ENCODE measurements around the gene ANKH. TPM values are rescaled to one million over a fixed set of nuclear protein-coding genes. Genes with fewer than 3 reads are reported as not detected.

Gene ANKH
- total RNA-seq, 2 experiments from 2014 or later: 83.7 to 87.0 TPM

DNA sequence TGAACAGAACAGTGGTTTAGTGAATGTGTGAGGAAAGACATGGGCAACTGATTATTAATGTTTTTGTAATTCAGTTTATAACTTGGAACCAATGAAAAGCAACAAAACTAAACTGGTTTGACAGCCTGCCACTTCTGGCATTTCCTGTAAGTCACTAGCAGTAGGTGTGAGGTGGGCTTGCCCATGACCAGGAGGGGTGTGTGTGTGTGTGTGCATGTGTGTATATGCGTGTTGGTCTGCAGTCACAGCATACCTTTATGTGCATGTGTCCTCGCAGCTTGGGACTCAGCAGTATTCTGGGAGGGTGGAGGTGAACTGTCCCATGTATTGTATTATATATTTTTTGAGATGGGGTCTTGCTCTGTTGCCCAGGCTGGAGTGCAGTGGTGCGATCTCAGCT, 174.7 kb downstream of the ANKH start:
- POLR2A ChIA-PET: interaction anchor here (1.4 kb wide), 1 partner anchor 11 kb away, joined by 9 read pairs; no protein-coding TSS in a partner anchor
- Mint-ChIP-seq H3K27me3 (no peaks in the 10 kb centered on the region), H3K36me3 (ENCODE audit: low read depth) (peaks cover 80% of the 10 kb centered on the region), H3K27ac (peak overlapping the region; percentile 28), H3K4me1 (peaks cover 44% of the 10 kb centered on the region), H3K9me3 (no peaks in the 10 kb centered on the region), H3K4me3 (no peak overlapping the region)
- no peak for DNase-seq
- CTCF ChIA-PET: no interaction called here

DNA sequence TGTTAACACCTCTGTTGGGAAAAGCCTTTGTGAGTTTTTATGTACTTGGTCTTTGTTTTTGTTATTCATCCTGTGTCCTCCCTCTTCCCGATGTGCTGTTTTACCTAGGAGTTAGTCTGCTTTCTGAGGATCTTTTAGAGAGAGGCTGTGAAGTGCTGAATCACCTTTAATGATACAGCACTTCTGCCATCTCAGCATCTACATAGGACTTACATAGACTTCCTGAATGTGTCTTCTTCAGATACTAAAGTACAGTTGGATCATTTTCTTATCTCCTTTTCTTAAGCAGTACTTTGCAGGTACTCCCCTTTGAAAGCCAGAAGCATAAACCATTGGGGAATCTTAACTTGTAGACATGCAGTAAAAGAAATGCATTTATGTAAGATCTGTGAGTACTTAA, 175.5 kb downstream of the ANKH start:
- ChIA-PET CTCF (interaction anchor here (1.0 kb wide), 1 partner anchor 31 kb away, joined by 5 read pairs; no protein-coding TSS in a partner anchor), POLR2A (interaction anchor here (1.0 kb wide), 1 partner anchor 95 kb away, joined by 3 read pairs; no protein-coding TSS in a partner anchor)
- H3K27me3 Mint-ChIP-seq: no peaks in the 10 kb centered on the region

GRCh38 chr5:14695152-14695551, 176.4 kb downstream of the ANKH start:
- ChIA-PET CTCF (interaction anchor here (0.6 to 1.0 kb wide), 2 partner anchors 30 to 32 kb away, joined by 3 to 5 read pairs; no protein-coding TSS in a partner anchor), POLR2A (interaction anchor here (1.0 kb wide), 1 partner anchor 96 kb away, joined by 3 read pairs; no protein-coding TSS in a partner anchor)
- peaks cover 1% of the 10 kb centered on the region for H3K9me3 Mint-ChIP-seq
- no peak overlapping the region for H3K27ac Mint-ChIP-seq
- H3K4me1 Mint-ChIP-seq: peaks cover 30% of the 10 kb centered on the region
- H3K27me3 Mint-ChIP-seq: no peaks in the 10 kb centered on the region
- no peak overlapping the region for H3K4me3 Mint-ChIP-seq
- peaks cover 84% of the 10 kb centered on the region for H3K36me3 Mint-ChIP-seq (ENCODE audit: low read depth)
- DNase-seq: no peak

More for the DNA sequence above, 175.5 kb downstream of the ANKH start:
- Mint-ChIP-seq H3K36me3 (ENCODE audit: low read depth) (peaks cover 80% of the 10 kb centered on the region), H3K9me3 (no peaks in the 10 kb centered on the region), H3K4me3 (no peak overlapping the region), H3K27ac (peak overlapping the region; percentile 20), H3K4me1 (peaks cover 36% of the 10 kb centered on the region)
- DNase-seq: no peak

- Mint-ChIP-seq H3K4me3 (no peak overlapping the region), H3K36me3 (ENCODE audit: low read depth) (peaks cover 83% of the 10 kb centered on the region), H3K4me1 (peaks cover 12% of the 10 kb centered on the region), H3K9me3 (peaks cover 1% of the 10 kb centered on the region), H3K27ac (no peak overlapping the region), H3K27me3 (no peaks in the 10 kb centered on the region)
- DNase-seq: no peak
- ChIA-PET CTCF (no interaction called here), POLR2A (no interaction called here)
These were observed 178.5 kb downstream of the ANKH start for GRCh38 chr5:14693070-14693469.

GRCh38 chr5:14687023-14687665, 184.4 kb downstream of the ANKH start:
- no peak for DNase-seq
- H3K36me3 Mint-ChIP-seq (ENCODE audit: low read depth): peaks cover 75% of the 10 kb centered on the region
- ChIA-PET POLR2A (interaction anchor here (1.9 kb wide), 1 partner anchor 15 kb away, joined by 8 read pairs; no protein-coding TSS in a partner anchor), CTCF (interaction anchor here (1.6 to 5.1 kb wide), 5 partner anchors 13 to 316 kb away, joined by 5 to 25 read pairs (median 19); no protein-coding TSS in a partner anchor)
- no peaks in the 10 kb centered on the region for H3K27me3 Mint-ChIP-seq
- H3K9me3 Mint-ChIP-seq: peaks cover 1% of the 10 kb centered on the region
- H3K27ac Mint-ChIP-seq: no peak overlapping the region
- no peak overlapping the region for H3K4me3 Mint-ChIP-seq
- peaks cover 15% of the 10 kb centered on the region for H3K4me1 Mint-ChIP-seq

- ChIA-PET CTCF (interaction anchor here (0.5 to 5.1 kb wide), 10 partner anchors 12 to 317 kb away, joined by 3 to 25 read pairs (median 6); partner anchors contain the start of gene ANKH), POLR2A (interaction anchor here (1.0 to 1.9 kb wide), 5 partner anchors 10 to 316 kb away, joined by 3 to 8 read pairs (median 4); partner anchors contain the start of gene OTULIN)
- Mint-ChIP-seq H3K9me3 (peaks cover 1% of the 10 kb centered on the region), H3K27me3 (no peaks in the 10 kb centered on the region), H3K27ac (no peak overlapping the region), H3K36me3 (ENCODE audit: low read depth) (peaks cover 75% of the 10 kb centered on the region), H3K4me3 (no peak overlapping the region), H3K4me1 (peaks cover 15% of the 10 kb centered on the region)
- DNase-seq: no peak
These were observed 185.1 kb downstream of the ANKH start for GRCh38 chr5:14686517-14686916.

- no peak overlapping the region for H3K4me3 Mint-ChIP-seq
- H3K27ac Mint-ChIP-seq: peak overlapping the region; percentile 21
- peaks cover 15% of the 10 kb centered on the region for H3K4me1 Mint-ChIP-seq
- peaks cover 1% of the 10 kb centered on the region for H3K9me3 Mint-ChIP-seq
- ChIA-PET POLR2A (interaction anchor here (0.7 to 2.7 kb wide), 8 partner anchors 9 to 317 kb away, joined by 3 to 18 read pairs (median 4); partner anchors contain the start of gene OTULIN), CTCF (interaction anchor here (0.6 to 5.1 kb wide), 26 partner anchors 8 to 330 kb away, joined by 3 to 25 read pairs (median 4); no protein-coding TSS in a partner anchor)
- H3K27me3 Mint-ChIP-seq: no peaks in the 10 kb centered on the region
- H3K36me3 Mint-ChIP-seq (ENCODE audit: low read depth): peaks cover 74% of the 10 kb centered on the region
- peak; percentile 42 for DNase-seq
These were observed 185.8 kb downstream of the ANKH start for GRCh38 chr5:14685757-14686156.

- H3K27ac Mint-ChIP-seq: no peak overlapping the region
- H3K4me3 Mint-ChIP-seq: no peak overlapping the region
- POLR2A ChIA-PET: interaction anchor here (1.2 to 2.7 kb wide), 4 partner anchors 10 to 23 kb away, joined by 5 to 18 read pairs (median 6); partner anchors contain the start of gene OTULIN
- peaks cover 17% of the 10 kb centered on the region for H3K4me1 Mint-ChIP-seq
- peaks cover 70% of the 10 kb centered on the region for H3K36me3 Mint-ChIP-seq (ENCODE audit: low read depth)
- H3K9me3 Mint-ChIP-seq: no peaks in the 10 kb centered on the region
- no peak for DNase-seq
- H3K27me3 Mint-ChIP-seq: no peaks in the 10 kb centered on the region
- CTCF ChIA-PET: interaction anchor here (1.1 to 5.1 kb wide), 13 partner anchors 9 to 320 kb away, joined by 3 to 25 read pairs (median 7); no protein-coding TSS in a partner anchor
These were observed 186.8 kb downstream of the ANKH start for GRCh38 chr5:14684757-14685156.

- peaks cover 66% of the 10 kb centered on the region for H3K36me3 Mint-ChIP-seq (ENCODE audit: low read depth)
- ChIA-PET POLR2A (interaction anchor here (1.2 to 2.7 kb wide), 4 partner anchors 9 to 24 kb away, joined by 5 to 18 read pairs (median 6); partner anchors contain the start of gene OTULIN), CTCF (interaction anchor here (1.0 to 5.1 kb wide), 10 partner anchors 9 to 326 kb away, joined by 3 to 25 read pairs (median 7); no protein-coding TSS in a partner anchor)
- peaks cover 20% of the 10 kb centered on the region for H3K4me1 Mint-ChIP-seq
- H3K27ac Mint-ChIP-seq: no peak overlapping the region
- DNase-seq: no peak
- H3K27me3 Mint-ChIP-seq: no peaks in the 10 kb centered on the region
- H3K9me3 Mint-ChIP-seq: no peaks in the 10 kb centered on the region
- no peak overlapping the region for H3K4me3 Mint-ChIP-seq
These were observed 187.6 kb downstream of the ANKH start for GRCh38 chr5:14683906-14684455.

DNA sequence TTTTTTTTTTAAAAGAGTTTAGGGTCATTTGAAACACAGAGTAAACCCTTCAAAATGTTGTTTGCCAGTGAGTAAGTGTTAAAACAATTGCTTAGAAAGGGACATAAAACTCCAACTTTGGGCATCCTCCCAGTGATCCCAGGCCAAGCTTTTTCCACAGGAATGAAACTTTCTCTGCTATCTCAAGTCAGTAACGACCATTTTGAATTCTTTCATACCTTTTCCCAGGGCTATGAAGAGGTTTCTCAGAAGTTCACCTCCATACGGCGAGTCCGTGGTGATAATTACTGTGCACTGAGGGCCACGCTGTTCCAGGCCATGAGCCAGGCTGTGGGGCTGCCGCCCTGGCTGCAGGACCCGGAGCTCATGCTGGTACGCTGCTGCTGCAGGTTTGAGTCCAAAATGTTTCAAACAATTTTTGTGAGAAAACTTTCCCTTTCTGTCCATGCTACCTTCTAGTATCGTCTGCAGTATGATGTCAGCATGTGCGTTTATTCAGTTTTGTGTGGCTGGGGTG, 190.3 kb downstream of the ANKH start:
- no peaks in the 10 kb centered on the region for H3K9me3 Mint-ChIP-seq
- ChIA-PET CTCF (no interaction called here), POLR2A (interaction anchor here (2.5 kb wide), 1 partner anchor 26 kb away, joined by 7 read pairs; no protein-coding TSS in a partner anchor)
- no peak overlapping the region for H3K4me3 Mint-ChIP-seq
- H3K4me1 Mint-ChIP-seq: peaks cover 36% of the 10 kb centered on the region
- peaks cover 64% of the 10 kb centered on the region for H3K36me3 Mint-ChIP-seq (ENCODE audit: low read depth)
- H3K27me3 Mint-ChIP-seq: no peaks in the 10 kb centered on the region
- no peak for DNase-seq
- no peak overlapping the region for H3K27ac Mint-ChIP-seq

- H3K27me3 Mint-ChIP-seq: no peaks in the 10 kb centered on the region
- H3K27ac Mint-ChIP-seq: no peak overlapping the region
- ChIA-PET POLR2A (interaction anchor here (0.9 to 2.5 kb wide), 4 partner anchors 12 to 27 kb away, joined by 3 to 7 read pairs (median 4); no protein-coding TSS in a partner anchor), CTCF (interaction anchor here (1.5 kb wide), 2 partner anchors 314 to 317 kb away, joined by 3 read pairs; no protein-coding TSS in a partner anchor)
- DNase-seq: no peak
- H3K4me1 Mint-ChIP-seq: peaks cover 41% of the 10 kb centered on the region
- no peaks in the 10 kb centered on the region for H3K9me3 Mint-ChIP-seq
- H3K36me3 Mint-ChIP-seq (ENCODE audit: low read depth): peaks cover 63% of the 10 kb centered on the region
- no peak overlapping the region for H3K4me3 Mint-ChIP-seq
These were observed 192.0 kb downstream of the ANKH start for GRCh38 chr5:14679595-14679994.

- Mint-ChIP-seq H3K4me1 (peaks cover 48% of the 10 kb centered on the region), H3K27me3 (no peaks in the 10 kb centered on the region), H3K27ac (no peak overlapping the region), H3K36me3 (ENCODE audit: low read depth) (peaks cover 69% of the 10 kb centered on the region), H3K4me3 (no peak overlapping the region), H3K9me3 (no peaks in the 10 kb centered on the region)
- DNase-seq: no peak
- CTCF ChIA-PET: interaction anchor here (0.9 to 1.5 kb wide), 3 partner anchors 313 to 336 kb away, joined by 3 read pairs; no protein-coding TSS in a partner anchor
- POLR2A ChIA-PET: interaction anchor here (0.9 to 2.5 kb wide), 5 partner anchors 11 to 28 kb away, joined by 3 to 7 read pairs (median 3); no protein-coding TSS in a partner anchor
These were observed 192.7 kb downstream of the ANKH start for GRCh38 chr5:14678773-14679334.

Data from activated CD4-positive, alpha-beta memory T cell treated with anti-CD3 and anti-CD28 coated beads, Interleukin-2, amount 10 ng/mL, durations not matched to agents 7 days and 5 days (primary cell).